ENCODE results near the gene BSG.

The BSG gene

GRCh38 chr19:572140-572742, at the start of gene BSG:
Gene BSG, plus strand, starts transcription at chr19:572596. Its CDS starts 39 bp downstream, at chr19:572635.
- DNase-seq (ENCODE audit: low spot score) = peak; percentile 98

GRCh38 chr19:522726-523125, 49.7 kb upstream of the BSG start:
- DNase-seq (ENCODE audit: low spot score) = no peak

- no peak for DNase-seq (ENCODE audit: low spot score)
Observed at GRCh38 chr19:524062-524674, 48.2 kb upstream of the BSG start.

GRCh38 chr19:525029-525428, 47.4 kb upstream of the BSG start:
- DNase-seq (ENCODE audit: low spot score) = no peak

GRCh38 chr19:525857-526419, 46.5 kb upstream of the BSG start:
- DNase-seq (ENCODE audit: low spot score) = no peak

GRCh38 chr19:530134-531008, 42.0 kb upstream of the BSG start:
- DNase-seq (ENCODE audit: low spot score) = no peak

GRCh38 chr19:531009-531752, 41.2 kb upstream of the BSG start:
- DNase-seq (ENCODE audit: low spot score) = peak; percentile 90

GRCh38 chr19:531753-532560, 40.4 kb upstream of the BSG start, which contains the start of gene CDC34:
Gene CDC34, plus strand, starts transcription at chr19:531760. Its CDS starts 172 bp downstream, at chr19:531932.
- DNase-seq (ENCODE audit: low spot score) = no peak

GRCh38 chr19:532561-533363, 39.6 kb upstream of the BSG start:
- DNase-seq (ENCODE audit: low spot score) = peak; percentile 68

- DNase-seq (ENCODE audit: low spot score) = no peak
Observed at GRCh38 chr19:533364-534058, 38.9 kb upstream of the BSG start.

- no peak for DNase-seq (ENCODE audit: low spot score)
Observed at GRCh38 chr19:534088-534487, 38.3 kb upstream of the BSG start.

GRCh38 chr19:535017-535835, 37.2 kb upstream of the BSG start:
- peak; percentile 94 for DNase-seq (ENCODE audit: low spot score)

GRCh38 chr19:536031-536880, 36.1 kb upstream of the BSG start:
- no peak for DNase-seq (ENCODE audit: low spot score)

- DNase-seq (ENCODE audit: low spot score) = no peak
Observed at GRCh38 chr19:536881-537404, 35.5 kb upstream of the BSG start.

GRCh38 chr19:538641-539428, 33.6 kb upstream of the BSG start:
- no peak for DNase-seq (ENCODE audit: low spot score)

- no peak for DNase-seq (ENCODE audit: low spot score)
Observed at GRCh38 chr19:539429-540030, 32.9 kb upstream of the BSG start.
